ENCODE results near the gene IDH2. TPM values are rescaled to one million over a fixed set of nuclear protein-coding genes. Genes with fewer than 3 reads are reported as not detected.
"Not testable (repeated sequence)": the region's sequence is repeated elsewhere in the genome, so short reads cannot be mapped to it uniquely, and the experiment has no call there.

IDH2 gene
- total RNA-seq, 2 experiments from 2014 or later = 38.0 to 38.2 TPM

- Histone ChIP-seq H3K9me3 (ENCODE audit: control insufficient read depth in 1 of 2, insufficient read depth in 1 of 2, low read length in 2 of 2) (peaks cover 16 to 20% of the 10 kb centered on the region in 2 experiments), H3K27me3 (ENCODE audit: control insufficient read depth in 1 of 2, insufficient read depth in 2 of 2, low read length in 2 of 2) (no peaks in the 10 kb centered on the region), H3K4me1 (ENCODE audit: insufficient read depth, low read length) (no peaks in the 10 kb centered on the region), H3K36me3 (ENCODE audit: insufficient read depth, low read length) (no peaks in the 10 kb centered on the region), H3K27ac (ENCODE audit: low read depth in 1 of 2, low read length in 2 of 2) (no peak overlapping the region), H3K4me3 (ENCODE audit: low read length) (no peak overlapping the region)
- Mint-ChIP-seq H3K27ac (no peak overlapping the region), H3K4me1 (ENCODE audit: low read depth) (no peaks in the 10 kb centered on the region), H3K36me3 (ENCODE audit: low read depth) (no peaks in the 10 kb centered on the region), H3K4me3 (no peak overlapping the region), H3K27me3 (no peaks in the 10 kb centered on the region), H3K9me3 (peaks cover 6% of the 10 kb centered on the region)
- ChIA-PET POLR2A (no interaction called here), CTCF (no interaction called here)
- intact Hi-C loops (cut with DNase I, micrococcal nuclease) = no loop called here
- ATAC-seq (ENCODE audit: poor library complexity) (no peak), DNase-seq (no peak)
- no peak for TF ChIP-seq CTCF (IDR thresholded peaks at IDR 0.05)
Measured at GRCh38 chr15:90115783-90116182, 13.5 kb upstream of the IDH2 start.

- Mint-ChIP-seq H3K9me3 (peaks cover 6% of the 10 kb centered on the region), H3K4me1 (ENCODE audit: low read depth) (no peaks in the 10 kb centered on the region), H3K27me3 (no peaks in the 10 kb centered on the region), H3K27ac (no peak overlapping the region), H3K36me3 (ENCODE audit: low read depth) (no peaks in the 10 kb centered on the region), H3K4me3 (no peak overlapping the region)
- H3K27me3 ChIP-seq (ENCODE audit: control insufficient read depth in 1 of 2, insufficient read depth in 2 of 2, low read length in 2 of 2) = no peaks in the 10 kb centered on the region
- POLR2A ChIA-PET = interaction anchor here (1.0 kb wide), 1 partner anchor 12 kb away, joined by 3 read pairs; the partner anchor contains the start of gene IDH2
- DNase-seq (no peak), ATAC-seq (ENCODE audit: poor library complexity) (no peak)
- intact Hi-C loops (cut with DNase I, micrococcal nuclease) = no loop called here
- H3K9me3 ChIP-seq (ENCODE audit: control insufficient read depth in 1 of 2, insufficient read depth in 1 of 2, low read length in 2 of 2) = peaks cover 16 to 20% of the 10 kb centered on the region in 2 experiments
- TF ChIP-seq CTCF (IDR thresholded peaks at IDR 0.05) = no peak
- CTCF ChIA-PET = no interaction called here
- no peak overlapping the region for H3K27ac ChIP-seq (ENCODE audit: low read depth in 1 of 2, low read length in 2 of 2)
- H3K4me1 ChIP-seq (ENCODE audit: insufficient read depth, low read length) = no peaks in the 10 kb centered on the region
- no peaks in the 10 kb centered on the region for H3K36me3 ChIP-seq (ENCODE audit: insufficient read depth, low read length)
- H3K4me3 ChIP-seq (ENCODE audit: low read length) = no peak overlapping the region
Measured at GRCh38 chr15:90114451-90114901, 12.2 kb upstream of the IDH2 start.

GRCh38 chr15:90113166-90113565 is 10.9 kb upstream of the IDH2 start:
- Mint-ChIP-seq H3K4me1 (ENCODE audit: low read depth) (no peaks in the 10 kb centered on the region), H3K9me3 (peaks cover 6% of the 10 kb centered on the region), H3K27ac (no peak overlapping the region), H3K36me3 (ENCODE audit: low read depth) (no peaks in the 10 kb centered on the region), H3K4me3 (no peak overlapping the region), H3K27me3 (no peaks in the 10 kb centered on the region)
- no peak for TF ChIP-seq CTCF (IDR thresholded peaks at IDR 0.05)
- no peaks in the 10 kb centered on the region for H3K36me3 ChIP-seq (ENCODE audit: insufficient read depth, low read length)
- H3K27me3 ChIP-seq (ENCODE audit: control insufficient read depth in 1 of 2, insufficient read depth in 2 of 2, low read length in 2 of 2) = no peaks in the 10 kb centered on the region
- no peak for DNase-seq
- H3K9me3 ChIP-seq (ENCODE audit: control insufficient read depth in 1 of 2, insufficient read depth in 1 of 2, low read length in 2 of 2) = peaks cover 16 to 20% of the 10 kb centered on the region in 2 experiments
- no peak overlapping the region for H3K27ac ChIP-seq (ENCODE audit: low read depth in 1 of 2, low read length in 2 of 2)
- intact Hi-C loops (cut with DNase I, micrococcal nuclease) = no loop called here
- no peak for ATAC-seq (ENCODE audit: poor library complexity)
- CTCF ChIA-PET = no interaction called here
- no peaks in the 10 kb centered on the region for H3K4me1 ChIP-seq (ENCODE audit: insufficient read depth, low read length)
- POLR2A ChIA-PET = interaction anchor here (1.0 kb wide), 1 partner anchor 11 kb away, joined by 3 read pairs; the partner anchor contains the start of gene IDH2
- H3K4me3 ChIP-seq (ENCODE audit: low read length) = no peak overlapping the region

GRCh38 chr15:90109163-90109751 is 7.0 kb upstream of the IDH2 start:
- H3K9me3 ChIP-seq (ENCODE audit: control insufficient read depth in 1 of 2, insufficient read depth in 1 of 2, low read length in 2 of 2); POLR2A ChIA-PET; H3K27me3 Mint-ChIP-seq; H3K4me3 Mint-ChIP-seq; H3K4me1 Mint-ChIP-seq (ENCODE audit: low read depth); H3K36me3 Mint-ChIP-seq (ENCODE audit: low read depth); H3K4me3 ChIP-seq (ENCODE audit: low read length); H3K36me3 ChIP-seq (ENCODE audit: insufficient read depth, low read length); H3K27me3 ChIP-seq (ENCODE audit: control insufficient read depth in 1 of 2, insufficient read depth in 2 of 2, low read length in 2 of 2); CTCF ChIA-PET; H3K27ac ChIP-seq (ENCODE audit: low read depth in 1 of 2, low read length in 2 of 2); H3K27ac Mint-ChIP-seq; H3K4me1 ChIP-seq (ENCODE audit: insufficient read depth, low read length); DNase-seq; H3K9me3 Mint-ChIP-seq; ATAC-seq (ENCODE audit: poor library complexity): not testable (repeated sequence)
- intact Hi-C loops (cut with DNase I, micrococcal nuclease) = loop anchor here in 1 of 2 experiments (10.0 kb wide), 1 partner anchor 606 kb away; the partner anchor contains the start of gene BLM

- intact Hi-C loops (cut with DNase I, micrococcal nuclease) = loop anchor here in 1 of 2 experiments (10.0 kb wide), 1 partner anchor 607 kb away; the partner anchor contains the start of gene BLM
- CTCF ChIA-PET, POLR2A ChIA-PET: not testable (repeated sequence)
Measured at GRCh38 chr15:90108038-90108437, 5.8 kb upstream of the IDH2 start.

More at GRCh38 chr15:90108038-90108437, 5.8 kb upstream of the IDH2 start:
- not testable (repeated sequence) for H3K27me3 ChIP-seq (ENCODE audit: control insufficient read depth in 1 of 2, insufficient read depth in 2 of 2, low read length in 2 of 2); H3K27me3 Mint-ChIP-seq; H3K36me3 Mint-ChIP-seq (ENCODE audit: low read depth); H3K4me1 ChIP-seq (ENCODE audit: insufficient read depth, low read length); H3K9me3 Mint-ChIP-seq; H3K27ac ChIP-seq (ENCODE audit: low read depth in 1 of 2, low read length in 2 of 2); H3K9me3 ChIP-seq (ENCODE audit: control insufficient read depth in 1 of 2, insufficient read depth in 1 of 2, low read length in 2 of 2); ATAC-seq (ENCODE audit: poor library complexity); H3K36me3 ChIP-seq (ENCODE audit: insufficient read depth, low read length); DNase-seq; H3K4me3 ChIP-seq (ENCODE audit: low read length); H3K27ac Mint-ChIP-seq; H3K4me3 Mint-ChIP-seq
- peaks cover 11% of the 10 kb centered on the region for H3K4me1 Mint-ChIP-seq (ENCODE audit: low read depth)
